ENCODE data around the gene CRISPLD2.

GRCh38 chr16:84806256-84806889 is 13.4 kb upstream of the CRISPLD2 start:
- TF ChIP-seq BHLHE40 (IDR thresholded peaks at IDR 0.05; ENCODE audit: borderline replicate concordance) (no peak), CTBP1 (IDR thresholded peaks at IDR 0.05; ENCODE audit: borderline replicate concordance) (no peak), FOXM1 (IDR thresholded peaks at IDR 0.05; ENCODE audit: borderline replicate concordance) (no peak), SP1 (IDR thresholded peaks at IDR 0.05) (no peak), FOXK2 (IDR thresholded peaks at IDR 0.05) (no peak), TARDBP (IDR thresholded peaks at IDR 0.05) (no peak), LEF1 (IDR thresholded peaks at IDR 0.05; ENCODE audit: borderline replicate concordance) (no peak), L3MBTL2 (conservative IDR thresholded peaks at IDR 0.05) (no peak), NFRKB (IDR thresholded peaks at IDR 0.05) (no peak), HDGF (IDR thresholded peaks at IDR 0.05; ENCODE audit: borderline replicate concordance) (no peak)
